Muscle of arm (tissue), 12 donors: ENCODE measurements around the gene CCDC77. TPM values are rescaled to one million over a fixed set of nuclear protein-coding genes. Genes with fewer than 3 reads are reported as not detected.

ENCODE experiments used
- DNase-seq: peaks from one replicate; pipeline ENCODE4 v3.0.0-alpha.2; 2013
- polyA plus RNA-seq, 12 donors: library from polyadenylated mRNA; unstranded; fragments of 120-200 nt; gene quantifications; one replicate each; pipeline ENCODE4 v1.2.1, GENCODE V29; 2013; ENCODE audit not compliant: insufficient read length in 12 of 12

The CCDC77 gene
- polyA plus RNA-seq, 12 donors: 6.5 to 24.8 (median 9.9) TPM; not detected in 1

- no peak for DNase-seq
Observed at GRCh38 chr12:450438-450837, 49.0 kb downstream of the CCDC77 start.

GRCh38 chr12:452667-453210 is 51.3 kb downstream of the CCDC77 start:
- DNase-seq: no peak

DNA sequence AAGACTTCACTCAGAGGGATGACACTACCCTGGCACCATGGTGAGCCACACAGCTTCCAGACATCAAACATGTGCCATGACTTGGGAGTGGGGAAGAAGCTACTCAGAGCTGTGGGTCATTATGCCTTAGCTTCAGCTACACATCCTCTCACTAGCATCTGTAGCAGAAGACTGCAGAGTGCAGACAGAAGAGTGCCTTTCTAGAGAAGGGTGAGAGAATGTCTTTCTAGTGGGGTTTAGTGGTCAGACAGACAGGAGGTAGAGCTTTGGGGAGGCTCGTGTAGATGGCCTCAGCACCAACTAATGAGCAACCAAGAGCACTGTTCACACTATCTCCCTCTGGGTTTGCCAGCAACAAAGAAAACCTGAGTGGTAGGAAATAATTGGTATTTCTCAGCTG is 53.4 kb downstream of the CCDC77 start:
- no peak for DNase-seq

GRCh38 chr12:455821-456220 is 54.4 kb downstream of the CCDC77 start:
- no peak for DNase-seq

- DNase-seq: no peak
Observed at GRCh38 chr12:457676-458075, 56.2 kb downstream of the CCDC77 start.

GRCh38 chr12:459050-459429 is 57.6 kb downstream of the CCDC77 start:
- DNase-seq: no peak

DNA sequence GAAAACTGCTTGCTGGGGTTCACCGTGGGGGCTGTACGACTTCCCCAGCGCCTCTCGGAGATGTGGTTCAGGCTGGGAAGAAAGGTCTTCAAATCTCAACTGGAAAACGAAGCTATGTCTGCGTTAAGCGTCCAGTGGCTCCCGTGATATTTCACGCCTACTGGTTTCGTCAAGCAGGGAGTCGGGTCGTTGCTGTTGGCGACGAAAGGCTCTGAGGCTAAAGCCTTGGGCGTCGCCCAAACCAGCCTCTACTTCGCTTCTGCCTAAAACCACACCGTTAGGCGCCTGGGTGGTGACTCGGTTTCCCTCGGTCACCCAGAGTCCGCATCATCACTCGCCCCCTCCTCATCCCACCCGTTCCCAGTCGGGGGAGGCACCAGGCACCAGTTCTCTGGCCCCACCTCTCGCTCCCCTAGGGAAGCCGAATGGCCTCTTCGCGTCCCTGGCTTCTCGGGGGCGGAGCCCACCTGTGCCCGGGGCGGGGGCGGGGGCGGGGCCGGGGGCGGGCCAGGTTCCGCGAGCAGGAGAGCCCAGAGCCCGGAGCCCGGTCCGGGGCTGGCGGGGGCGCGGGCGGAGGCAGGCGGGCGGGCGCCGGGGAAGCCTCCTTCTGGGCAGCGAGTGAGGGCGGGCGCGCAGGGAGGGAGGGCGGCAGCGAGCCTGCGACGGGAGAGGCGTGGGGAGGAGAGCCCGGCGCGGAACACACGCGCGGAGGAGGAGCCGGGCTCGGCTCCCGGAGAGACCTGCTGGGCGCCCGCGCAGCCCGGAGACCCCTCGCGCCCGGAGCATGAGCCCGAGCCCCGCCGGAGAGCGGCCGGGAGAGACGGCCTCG is 58.2 kb downstream of the CCDC77 start, which contains the start of gene B4GALNT3:
Gene B4GALNT3 (plus strand): TSS at position 510 of the 829 bp plus-strand sequence. CDS start 438 bp downstream, outside the sequence.
- DNase-seq: no peak

DNA sequence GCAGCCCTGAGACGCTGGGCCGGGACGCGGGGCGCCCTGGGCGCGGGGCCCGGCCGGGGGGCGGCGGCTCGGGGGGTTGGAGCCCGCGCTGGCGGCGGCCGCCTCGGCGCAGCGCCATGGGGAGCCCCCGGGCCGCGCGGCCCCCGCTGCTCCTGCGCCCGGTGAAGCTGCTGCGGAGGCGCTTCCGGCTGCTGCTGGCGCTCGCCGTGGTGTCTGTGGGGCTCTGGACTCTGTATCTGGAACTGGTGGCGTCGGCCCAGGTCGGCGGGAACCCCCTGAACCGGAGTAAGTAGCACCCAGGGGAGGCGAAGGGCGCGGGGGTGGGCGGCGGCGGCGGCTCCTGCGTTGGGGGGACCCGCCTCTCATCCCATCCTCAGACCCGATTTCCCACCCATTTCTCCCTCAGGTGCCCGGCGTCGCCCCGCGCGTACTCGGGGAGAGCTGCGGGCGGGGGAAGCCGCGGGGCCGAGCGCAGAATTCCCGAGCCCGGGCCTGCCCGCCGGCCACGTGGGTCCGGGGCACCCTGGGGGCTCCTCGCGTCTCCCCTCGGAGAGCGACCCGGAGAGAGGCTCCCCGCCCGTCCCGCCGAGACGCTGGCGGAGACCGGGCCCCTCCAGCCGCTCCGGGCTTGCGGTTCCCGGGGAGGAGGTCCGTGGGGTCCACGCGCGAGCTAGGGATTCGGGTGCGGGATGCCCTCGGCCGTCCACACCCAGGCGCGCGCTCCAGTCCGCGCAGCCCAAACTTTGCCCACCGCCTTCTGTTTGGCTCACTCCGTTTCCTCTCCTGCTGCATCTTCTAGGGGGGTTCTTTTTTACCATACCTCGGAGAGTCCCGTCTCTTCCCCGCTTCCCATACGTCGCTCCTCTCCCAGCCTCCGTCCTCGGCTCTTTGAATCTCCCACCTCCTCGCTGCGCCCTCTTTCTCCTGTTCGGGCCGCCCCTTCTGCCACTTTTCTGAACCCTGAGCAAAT is 59.1 kb downstream of the CCDC77 start:
- DNase-seq: no peak

- DNase-seq: no peak
Observed at GRCh38 chr12:461425-461824, 60.0 kb downstream of the CCDC77 start.

GRCh38 chr12:462936-463705 is 61.7 kb downstream of the CCDC77 start:
- DNase-seq: no peak

GRCh38 chr12:464484-465267 is 63.2 kb downstream of the CCDC77 start:
- DNase-seq: no peak

GRCh38 chr12:466039-466438 is 64.6 kb downstream of the CCDC77 start:
- no peak for DNase-seq

DNA sequence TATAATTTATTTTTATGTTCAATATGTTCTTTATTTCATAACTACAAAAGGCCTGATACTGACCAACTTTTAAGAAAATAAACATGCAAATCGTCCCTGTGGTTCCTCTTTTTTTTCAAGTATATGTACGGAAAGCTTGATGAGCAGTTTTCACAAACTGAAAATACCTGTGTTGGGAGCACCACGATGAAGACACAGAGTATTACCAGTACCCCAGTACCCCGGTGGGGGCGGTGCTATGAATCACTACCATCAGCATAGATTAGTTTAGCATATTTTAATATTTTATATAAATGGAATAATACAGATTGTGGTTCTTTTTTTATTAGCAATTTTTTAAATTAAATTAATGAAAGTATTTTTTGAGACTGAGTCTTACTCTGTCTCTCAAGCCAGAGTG is 65.3 kb downstream of the CCDC77 start:
- no peak for DNase-seq

- no peak for DNase-seq
Observed at GRCh38 chr12:467591-467990, 66.1 kb downstream of the CCDC77 start.

GRCh38 chr12:468671-469389 is 67.4 kb downstream of the CCDC77 start:
- DNase-seq: no peak

GRCh38 chr12:470133-470532 is 68.7 kb downstream of the CCDC77 start:
- no peak for DNase-seq

- DNase-seq: no peak
Observed at GRCh38 chr12:473198-473597, 71.8 kb downstream of the CCDC77 start.

- no peak for DNase-seq
Observed at GRCh38 chr12:473863-474577, 72.6 kb downstream of the CCDC77 start.

- DNase-seq: no peak
Observed at GRCh38 chr12:475286-475685, 73.8 kb downstream of the CCDC77 start.
